Breast epithelium (tissue), 3 donors: ENCODE data around the gene ZNF282.

Source experiments
- POLR2A ChIP-seq: fragments of 450-650 bp; IDR thresholded peaks from one replicate; pipeline ENCODE4 v1.6.1; 2016; ENCODE audit warnings: antibody characterized with exemption, mild to moderate bottlenecking, moderate library complexity
- POLR2AphosphoS5 ChIP-seq, 3 donors: sonication (generic); formaldehyde crosslinking; IDR thresholded peaks; one replicate each; pipeline ENCODE4 v1.6.1; 2017; ENCODE audit warnings: antibody characterized with exemption in 3 of 3
- TF ChIP-seq, protein P1 (sequence below), 3 donors: fragments of 450-650 bp; IDR thresholded peaks; one replicate each; pipeline ENCODE4 v1.5.1; 2016 to 2017; ENCODE audit warnings: antibody characterized with exemption in 3 of 3, mild to moderate bottlenecking in 3 of 3, moderate library complexity in 3 of 3

DNA sequence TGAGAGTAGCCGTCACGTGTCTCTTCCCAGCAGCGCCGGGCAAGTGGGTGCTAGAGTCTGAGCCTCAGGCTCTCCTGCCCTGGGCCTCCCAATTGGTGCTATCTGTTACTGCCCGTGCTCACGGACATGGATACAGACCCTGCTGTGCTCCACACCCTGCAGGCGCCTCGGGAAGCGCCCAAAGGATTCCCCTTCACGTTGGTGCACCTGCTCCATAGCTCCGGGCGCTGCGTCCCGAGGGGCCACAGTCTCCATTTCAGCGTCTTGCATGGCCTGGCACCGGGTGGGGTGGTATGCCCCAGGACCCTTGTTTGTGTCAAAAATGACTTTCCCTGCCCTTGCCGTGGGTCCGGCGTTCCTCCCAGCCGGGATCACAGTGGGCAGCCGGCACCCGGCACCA lies 30.3 kb downstream of the ZNF282 start:
- TF ChIP-seq, protein P1, sequence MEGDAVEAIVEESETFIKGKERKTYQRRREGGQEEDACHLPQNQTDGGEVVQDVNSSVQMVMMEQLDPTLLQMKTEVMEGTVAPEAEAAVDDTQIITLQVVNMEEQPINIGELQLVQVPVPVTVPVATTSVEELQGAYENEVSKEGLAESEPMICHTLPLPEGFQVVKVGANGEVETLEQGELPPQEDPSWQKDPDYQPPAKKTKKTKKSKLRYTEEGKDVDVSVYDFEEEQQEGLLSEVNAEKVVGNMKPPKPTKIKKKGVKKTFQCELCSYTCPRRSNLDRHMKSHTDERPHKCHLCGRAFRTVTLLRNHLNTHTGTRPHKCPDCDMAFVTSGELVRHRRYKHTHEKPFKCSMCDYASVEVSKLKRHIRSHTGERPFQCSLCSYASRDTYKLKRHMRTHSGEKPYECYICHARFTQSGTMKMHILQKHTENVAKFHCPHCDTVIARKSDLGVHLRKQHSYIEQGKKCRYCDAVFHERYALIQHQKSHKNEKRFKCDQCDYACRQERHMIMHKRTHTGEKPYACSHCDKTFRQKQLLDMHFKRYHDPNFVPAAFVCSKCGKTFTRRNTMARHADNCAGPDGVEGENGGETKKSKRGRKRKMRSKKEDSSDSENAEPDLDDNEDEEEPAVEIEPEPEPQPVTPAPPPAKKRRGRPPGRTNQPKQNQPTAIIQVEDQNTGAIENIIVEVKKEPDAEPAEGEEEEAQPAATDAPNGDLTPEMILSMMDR (IDR thresholded peaks at IDR 0.05): no peak
- TF ChIP-seq POLR2A (no peak), POLR2AphosphoS5 (IDR thresholded peaks at IDR 0.05) (no peak)
